ENCODE measurements around the gene ASMTL. TPM values are rescaled to one million over a fixed set of nuclear protein-coding genes. Genes with fewer than 3 reads are reported as not detected.

ASMTL gene
- total and polyA plus RNA-seq, 2 of the 13 experiments (the other 11 are each of a cell fraction or from before 2014, with no cell fraction given) = 5.6 to 16.3 TPM

GRCh38 chrX:1496076-1496475, 43.4 kb upstream of the ASMTL start:
- FAIRE-seq (no peak), ATAC-seq (no peak), DNase-seq (ENCODE audit: low spot score) (no peak)
- Histone ChIP-seq H3K27me3 (ENCODE audit: control insufficient read depth in 1 of 2, insufficient read depth in 2 of 2, low read length in 2 of 2) (no peaks in the 10 kb centered on the region), H3K4me3 (replicated peaks in 1 of 3; ENCODE audit: insufficient read depth in 1 of 3, low read depth in 2 of 3, low read length in 3 of 3) (no peak overlapping the region), H3K27ac (ENCODE audit: extremely low read length, insufficient read depth, low read length) (no peak overlapping the region), H3K4me2 (ENCODE audit: low read depth, low read length) (no peak overlapping the region), H3K4me1 (ENCODE audit: insufficient read depth, low read length) (no peaks in the 10 kb centered on the region), H2AFZ (ENCODE audit: low read length) (no peak overlapping the region), H3K79me2 (ENCODE audit: insufficient read depth, low read length) (no peaks in the 10 kb centered on the region), H3K9me3 (ENCODE audit: low read length) (no peaks in the 10 kb centered on the region), H3K9ac (ENCODE audit: insufficient read depth, low read depth, low read length) (no peak overlapping the region), H3K36me3 (replicated peaks in 1 of 2; ENCODE audit: control insufficient read depth in 1 of 2, insufficient read depth in 2 of 2, low read length in 2 of 2) (no peaks in the 10 kb centered on the region), H4K20me1 (ENCODE audit: insufficient read depth, low read length) (no peaks in the 10 kb centered on the region)
- CTCF ChIA-PET (ENCODE audit: low intra/inter-chr PET ratio, low total read pairs) = no interaction called here
- BruUV-seq (replicated peaks) = no TSS peak
- in situ Hi-C loops (cut with HindIII; ENCODE audit: extremely low pct_ligation_motif_present, low pct_unique_long_range_greater_than_20kb) = no loop called here
- intact Hi-C loops (cut with micrococcal nuclease; ENCODE audit: unreplicated experiment) = no loop called here
- POLR2A ChIA-PET = no interaction called here
- WGBS (ENCODE audit: low lambda C conversion rate) = 64% methylated on average over 3 of the region's 12 CpGs
- TF ChIP-seq ELF3 (CRISPR knock-in tag; IDR thresholded peaks at IDR 0.05) (no peak), ZNF337 (CRISPR knock-in tag; IDR thresholded peaks at IDR 0.05; ENCODE audit: borderline replicate concordance, low read depth) (no peak), NFKBIZ (CRISPR knock-in tag; IDR thresholded peaks at IDR 0.05) (no peak), ZSCAN21 (CRISPR knock-in tag; IDR thresholded peaks at IDR 0.05; ENCODE audit: borderline replicate concordance) (no peak), IKZF1 (IDR thresholded peaks at IDR 0.05) (no peak), MXD4 (CRISPR knock-in tag; IDR thresholded peaks at IDR 0.05) (no peak), ZNF770 (CRISPR knock-in tag; IDR thresholded peaks at IDR 0.05) (no peak), EHMT2 (IDR thresholded peaks at IDR 0.05; ENCODE audit: borderline replicate concordance, low read depth, low read length) (no peak), TAF15 (IDR thresholded peaks at IDR 0.05; ENCODE audit: low read depth, low read length, poor library complexity, severe bottlenecking) (no peak), ONECUT2 (CRISPR knock-in tag; IDR thresholded peaks at IDR 0.05) (no peak), YEATS4 (CRISPR knock-in tag; IDR thresholded peaks at IDR 0.05; ENCODE audit: borderline replicate concordance) (no peak), ZNF431 (CRISPR knock-in tag; IDR thresholded peaks at IDR 0.05; ENCODE audit: borderline replicate concordance, low read depth) (no peak), ZNF773 (CRISPR knock-in tag; IDR thresholded peaks at IDR 0.05; ENCODE audit: borderline replicate concordance) (no peak)
